HL-60 (cell line): ENCODE measurements around the gene F7.

ENCODE experiments used
- DNase-seq, 2 experiments: peaks; one replicate each; pipeline ENCODE4 v3.0.0-alpha.2; 2010 to 2020; ENCODE audit warnings: low read depth in 1 of 2, low spot score in 1 of 2
- H3K27ac ChIP-seq: fragments of 250-450 bp; sonication (Bioruptor Pico); replicated peaks from 2 replicates; pipeline ENCODE4 v1.5.1; 2020; ENCODE audit warnings: mild to moderate bottlenecking, moderate library complexity
- H3K27me3 ChIP-seq: fragments of 250-450 bp; sonication (Bioruptor Pico); 2 replicates; pipeline ENCODE4 v1.5.1; 2021; ENCODE audit warnings: mild to moderate bottlenecking, moderate library complexity; ENCODE audit not compliant: insufficient read depth, poor library complexity, severe bottlenecking
- H3K4me3 ChIP-seq: replicated peaks from 2 replicates; pipeline ENCODE4 v1.5.1; 2011; ENCODE audit warnings: mild to moderate bottlenecking, control low read depth, low read length; ENCODE audit not compliant: insufficient read depth
- GABPA ChIP-seq: IDR thresholded peaks from 2 replicates; pipeline ENCODE4 v1.6.1; 2012; ENCODE audit warnings: low read depth
- POLR2AphosphoS5 ChIP-seq: IDR thresholded peaks from 2 replicates; pipeline ENCODE4 v1.6.1; 2012; ENCODE audit warnings: low read depth
- SPI1 ChIP-seq: IDR thresholded peaks from 2 replicates; pipeline ENCODE4 v1.6.1; 2012; ENCODE audit warnings: low read depth, mild to moderate bottlenecking, borderline replicate concordance
- TF ChIP-seq, protein P1 (sequence below): IDR thresholded peaks from one replicate; pipeline ENCODE4 v1.5.1; 2011; ENCODE audit warnings: low read length, control low read depth, inconsistent platforms; ENCODE audit not compliant: insufficient read depth
- TF ChIP-seq, protein P2 (sequence below): IDR thresholded peaks from 2 replicates; pipeline ENCODE4 v1.6.1; 2012; ENCODE audit warnings: low read depth; ENCODE audit not compliant: insufficient replicate concordance

F7 gene

DNA sequence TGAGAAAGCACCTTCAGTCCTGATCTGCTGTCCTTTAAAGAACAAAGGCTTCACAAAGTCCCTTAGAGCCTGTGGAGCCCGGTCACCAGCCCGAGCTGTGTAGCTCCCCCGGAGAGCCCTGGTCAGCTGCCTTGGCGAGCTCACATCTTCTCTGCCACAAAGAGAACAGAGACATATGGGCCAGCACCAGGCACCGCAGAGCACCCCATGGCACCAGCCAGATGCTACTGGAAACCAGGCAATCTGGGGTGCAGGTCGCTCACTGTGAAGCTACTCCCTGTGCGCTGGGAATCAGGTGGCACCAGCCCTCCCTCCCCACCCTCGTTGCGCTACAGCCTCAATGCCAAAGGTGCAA is 44.3 kb upstream of the F7 start:
- TF ChIP-seq, protein P1, sequence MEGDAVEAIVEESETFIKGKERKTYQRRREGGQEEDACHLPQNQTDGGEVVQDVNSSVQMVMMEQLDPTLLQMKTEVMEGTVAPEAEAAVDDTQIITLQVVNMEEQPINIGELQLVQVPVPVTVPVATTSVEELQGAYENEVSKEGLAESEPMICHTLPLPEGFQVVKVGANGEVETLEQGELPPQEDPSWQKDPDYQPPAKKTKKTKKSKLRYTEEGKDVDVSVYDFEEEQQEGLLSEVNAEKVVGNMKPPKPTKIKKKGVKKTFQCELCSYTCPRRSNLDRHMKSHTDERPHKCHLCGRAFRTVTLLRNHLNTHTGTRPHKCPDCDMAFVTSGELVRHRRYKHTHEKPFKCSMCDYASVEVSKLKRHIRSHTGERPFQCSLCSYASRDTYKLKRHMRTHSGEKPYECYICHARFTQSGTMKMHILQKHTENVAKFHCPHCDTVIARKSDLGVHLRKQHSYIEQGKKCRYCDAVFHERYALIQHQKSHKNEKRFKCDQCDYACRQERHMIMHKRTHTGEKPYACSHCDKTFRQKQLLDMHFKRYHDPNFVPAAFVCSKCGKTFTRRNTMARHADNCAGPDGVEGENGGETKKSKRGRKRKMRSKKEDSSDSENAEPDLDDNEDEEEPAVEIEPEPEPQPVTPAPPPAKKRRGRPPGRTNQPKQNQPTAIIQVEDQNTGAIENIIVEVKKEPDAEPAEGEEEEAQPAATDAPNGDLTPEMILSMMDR, result no peak
- TF ChIP-seq SPI1 (no peak), GABPA (no peak), POLR2AphosphoS5 (no peak)
- TF ChIP-seq, protein P2, sequence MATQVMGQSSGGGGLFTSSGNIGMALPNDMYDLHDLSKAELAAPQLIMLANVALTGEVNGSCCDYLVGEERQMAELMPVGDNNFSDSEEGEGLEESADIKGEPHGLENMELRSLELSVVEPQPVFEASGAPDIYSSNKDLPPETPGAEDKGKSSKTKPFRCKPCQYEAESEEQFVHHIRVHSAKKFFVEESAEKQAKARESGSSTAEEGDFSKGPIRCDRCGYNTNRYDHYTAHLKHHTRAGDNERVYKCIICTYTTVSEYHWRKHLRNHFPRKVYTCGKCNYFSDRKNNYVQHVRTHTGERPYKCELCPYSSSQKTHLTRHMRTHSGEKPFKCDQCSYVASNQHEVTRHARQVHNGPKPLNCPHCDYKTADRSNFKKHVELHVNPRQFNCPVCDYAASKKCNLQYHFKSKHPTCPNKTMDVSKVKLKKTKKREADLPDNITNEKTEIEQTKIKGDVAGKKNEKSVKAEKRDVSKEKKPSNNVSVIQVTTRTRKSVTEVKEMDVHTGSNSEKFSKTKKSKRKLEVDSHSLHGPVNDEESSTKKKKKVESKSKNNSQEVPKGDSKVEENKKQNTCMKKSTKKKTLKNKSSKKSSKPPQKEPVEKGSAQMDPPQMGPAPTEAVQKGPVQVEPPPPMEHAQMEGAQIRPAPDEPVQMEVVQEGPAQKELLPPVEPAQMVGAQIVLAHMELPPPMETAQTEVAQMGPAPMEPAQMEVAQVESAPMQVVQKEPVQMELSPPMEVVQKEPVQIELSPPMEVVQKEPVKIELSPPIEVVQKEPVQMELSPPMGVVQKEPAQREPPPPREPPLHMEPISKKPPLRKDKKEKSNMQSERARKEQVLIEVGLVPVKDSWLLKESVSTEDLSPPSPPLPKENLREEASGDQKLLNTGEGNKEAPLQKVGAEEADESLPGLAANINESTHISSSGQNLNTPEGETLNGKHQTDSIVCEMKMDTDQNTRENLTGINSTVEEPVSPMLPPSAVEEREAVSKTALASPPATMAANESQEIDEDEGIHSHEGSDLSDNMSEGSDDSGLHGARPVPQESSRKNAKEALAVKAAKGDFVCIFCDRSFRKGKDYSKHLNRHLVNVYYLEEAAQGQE, result no peak
- H3K27me3 ChIP-seq, result no peaks in the 10 kb centered on the region
- no peak for DNase-seq

DNA sequence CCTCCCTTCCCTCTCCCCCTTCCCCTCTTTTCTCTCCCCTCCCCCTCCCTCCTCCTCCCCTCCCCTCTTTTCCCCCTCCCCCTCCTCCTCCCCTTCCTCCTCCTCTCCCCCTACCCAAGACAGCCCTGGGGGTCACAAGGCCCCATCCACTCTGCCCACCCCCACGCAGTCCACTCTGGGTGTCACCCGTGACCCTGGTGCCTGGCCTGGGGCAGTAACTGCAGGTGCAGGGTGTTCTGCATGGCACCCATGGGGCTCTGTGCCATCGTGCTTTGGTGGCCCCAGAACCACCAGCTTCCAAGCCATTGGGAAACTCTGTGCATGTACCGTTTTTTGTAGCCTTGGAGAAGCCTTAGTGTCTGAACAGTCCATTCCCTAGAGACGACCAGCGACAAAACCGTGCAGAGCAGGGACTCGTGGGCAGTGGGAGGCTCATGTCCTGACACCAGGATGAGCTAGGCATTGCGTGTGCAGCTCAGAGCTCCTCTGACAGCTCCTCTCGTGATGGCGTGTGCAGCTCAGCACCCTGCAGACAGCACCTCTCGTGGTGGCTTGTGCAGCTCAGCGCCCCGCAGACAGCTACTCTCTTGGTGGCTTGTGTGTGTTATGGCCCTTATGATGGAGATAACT is 43.7 kb upstream of the F7 start:
- no peak overlapping the region for H3K4me3 ChIP-seq
- no peaks in the 10 kb centered on the region for H3K27me3 ChIP-seq
- TF ChIP-seq SPI1, result no peak
- no peak overlapping the region for H3K27ac ChIP-seq
- no peak for DNase-seq

More for the DNA sequence above, 44.3 kb upstream of the F7 start:
- Histone ChIP-seq H3K4me3 (no peak overlapping the region), H3K27ac (no peak overlapping the region)

DNA sequence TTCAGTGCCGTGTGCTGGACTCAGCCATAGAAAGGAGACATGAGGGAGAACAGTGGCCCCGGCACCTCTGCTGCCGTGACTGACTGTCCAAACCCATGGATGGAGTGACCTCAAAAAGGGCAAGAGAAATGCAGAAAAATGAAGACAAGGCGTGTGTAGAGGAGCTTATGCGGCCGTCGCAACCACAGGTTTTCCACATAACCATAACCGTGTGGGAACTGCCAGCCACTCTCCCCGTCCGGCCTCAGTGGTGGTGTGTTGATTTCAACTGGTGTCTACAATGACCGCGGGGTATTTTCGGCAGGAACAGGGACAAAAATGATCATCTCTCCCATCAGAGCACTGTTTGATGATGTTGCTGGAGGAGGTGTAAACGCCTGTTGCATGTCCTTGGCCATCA is 42.9 kb upstream of the F7 start:
- H3K27ac ChIP-seq, result no peak overlapping the region
- TF ChIP-seq GABPA (no peak), SPI1 (no peak), POLR2AphosphoS5 (no peak)
- TF ChIP-seq, protein P1, result no peak
- TF ChIP-seq, protein P2, result no peak
- no peaks in the 10 kb centered on the region for H3K27me3 ChIP-seq
- no peak for DNase-seq
- H3K4me3 ChIP-seq, result no peak overlapping the region

DNA sequence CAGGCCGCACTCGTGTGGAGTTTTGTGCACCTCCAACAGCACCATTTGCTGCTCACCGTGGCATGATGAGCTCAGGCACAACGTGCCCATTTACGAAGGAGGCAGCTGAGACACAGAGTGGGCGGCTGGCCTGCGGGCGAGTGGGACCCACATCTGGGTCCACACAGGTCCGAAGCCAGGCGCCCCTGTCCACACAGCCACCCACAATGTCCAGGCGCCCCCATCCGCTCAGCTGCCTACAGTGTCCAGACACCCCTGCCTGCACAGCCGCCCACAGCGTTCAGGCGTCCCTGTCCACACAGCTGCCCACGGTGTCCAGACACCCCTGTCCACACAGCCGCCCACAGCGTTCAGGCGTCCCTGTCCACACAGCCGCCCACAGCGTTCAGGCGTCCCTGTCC is 42.5 kb upstream of the F7 start:
- TF ChIP-seq GABPA (no peak), SPI1 (no peak), POLR2AphosphoS5 (no peak)
- TF ChIP-seq, protein P1, result no peak
- TF ChIP-seq, protein P2, result no peak
- H3K4me3 ChIP-seq, result no peak overlapping the region
- no peak for DNase-seq
- H3K27ac ChIP-seq, result no peak overlapping the region
- no peaks in the 10 kb centered on the region for H3K27me3 ChIP-seq
